Rectal smooth muscle tissue (tissue), 1 donor: ENCODE results near the gene UPP2.

Experiments
- H3K27ac ChIP-seq: one replicate; pipeline ENCODE4 v1.7.0; 2013; ENCODE audit warnings: low read depth, low read length, inconsistent platforms
- H3K27me3 ChIP-seq: one replicate; pipeline ENCODE4 v1.7.0; 2013; ENCODE audit warnings: low read length; ENCODE audit not compliant: control insufficient read depth, insufficient read depth
- H3K36me3 ChIP-seq: one replicate; pipeline ENCODE4 v1.7.0; 2013; ENCODE audit warnings: low read length; ENCODE audit not compliant: control insufficient read depth, insufficient read depth
- H3K4me1 ChIP-seq: one replicate; pipeline ENCODE4 v1.7.0; 2013; ENCODE audit warnings: low read length; ENCODE audit not compliant: control insufficient read depth, insufficient read depth
- H3K4me3 ChIP-seq: one replicate; pipeline ENCODE4 v1.7.0; 2013; ENCODE audit warnings: low read length
- H3K9ac ChIP-seq: one replicate; pipeline ENCODE4 v1.7.0; 2013; ENCODE audit warnings: low read length

The UPP2 gene

GRCh38 chr2:158114516-158114915 is 12.8 kb downstream of the UPP2 start:
- Histone ChIP-seq H3K9ac (no peak overlapping the region), H3K4me1 (no peaks in the 10 kb centered on the region), H3K27me3 (no peaks in the 10 kb centered on the region), H3K36me3 (no peaks in the 10 kb centered on the region), H3K27ac (no peak overlapping the region), H3K4me3 (no peak overlapping the region)

- Histone ChIP-seq H3K36me3 (no peaks in the 10 kb centered on the region), H3K27ac (no peak overlapping the region), H3K4me1 (no peaks in the 10 kb centered on the region), H3K27me3 (no peaks in the 10 kb centered on the region), H3K4me3 (no peak overlapping the region), H3K9ac (no peak overlapping the region)
Measured at GRCh38 chr2:158115202-158115767, 13.6 kb downstream of the UPP2 start.

- Histone ChIP-seq H3K27ac (no peak overlapping the region), H3K27me3 (no peaks in the 10 kb centered on the region)
Measured at GRCh38 chr2:158116936-158117335, 15.3 kb downstream of the UPP2 start.

GRCh38 chr2:158120102-158120501 is 18.4 kb downstream of the UPP2 start:
- H3K4me1 ChIP-seq = no peaks in the 10 kb centered on the region
- H3K9ac ChIP-seq = no peak overlapping the region
- H3K36me3 ChIP-seq = no peaks in the 10 kb centered on the region
- no peak overlapping the region for H3K4me3 ChIP-seq
- H3K27ac ChIP-seq = no peak overlapping the region
- no peaks in the 10 kb centered on the region for H3K27me3 ChIP-seq

More at GRCh38 chr2:158116936-158117335, 15.3 kb downstream of the UPP2 start:
- H3K36me3 ChIP-seq = no peaks in the 10 kb centered on the region
- H3K9ac ChIP-seq = no peak overlapping the region
- H3K4me3 ChIP-seq = no peak overlapping the region
- H3K4me1 ChIP-seq = no peaks in the 10 kb centered on the region

GRCh38 chr2:158120664-158121641 is 19.3 kb downstream of the UPP2 start:
- Histone ChIP-seq H3K36me3 (no peaks in the 10 kb centered on the region), H3K9ac (no peak overlapping the region), H3K27ac (no peak overlapping the region), H3K27me3 (no peaks in the 10 kb centered on the region), H3K4me1 (no peaks in the 10 kb centered on the region), H3K4me3 (no peak overlapping the region)

GRCh38 chr2:158124896-158125295 is 23.2 kb downstream of the UPP2 start:
- no peaks in the 10 kb centered on the region for H3K27me3 ChIP-seq
- no peaks in the 10 kb centered on the region for H3K4me1 ChIP-seq
- H3K4me3 ChIP-seq = no peak overlapping the region
- no peak overlapping the region for H3K27ac ChIP-seq
- H3K36me3 ChIP-seq = no peaks in the 10 kb centered on the region
- no peak overlapping the region for H3K9ac ChIP-seq

- Histone ChIP-seq H3K4me3 (no peak overlapping the region), H3K36me3 (no peaks in the 10 kb centered on the region), H3K9ac (no peak overlapping the region), H3K27ac (no peak overlapping the region), H3K4me1 (no peaks in the 10 kb centered on the region), H3K27me3 (no peaks in the 10 kb centered on the region)
Measured at GRCh38 chr2:158125756-158126498, 24.3 kb downstream of the UPP2 start.

GRCh38 chr2:158127380-158127804 is 25.7 kb downstream of the UPP2 start:
- no peaks in the 10 kb centered on the region for H3K4me1 ChIP-seq
- H3K27me3 ChIP-seq = no peaks in the 10 kb centered on the region
- H3K4me3 ChIP-seq = no peak overlapping the region
- H3K36me3 ChIP-seq = no peaks in the 10 kb centered on the region
- no peak overlapping the region for H3K9ac ChIP-seq
- no peak overlapping the region for H3K27ac ChIP-seq

GRCh38 chr2:158128168-158128973 is 26.7 kb downstream of the UPP2 start:
- Histone ChIP-seq H3K4me1 (no peaks in the 10 kb centered on the region), H3K4me3 (no peak overlapping the region)

GRCh38 chr2:158129037-158129436 is 27.4 kb downstream of the UPP2 start:
- Histone ChIP-seq H3K9ac (no peak overlapping the region), H3K4me1 (no peaks in the 10 kb centered on the region), H3K4me3 (no peak overlapping the region), H3K36me3 (no peaks in the 10 kb centered on the region), H3K27me3 (no peaks in the 10 kb centered on the region), H3K27ac (no peak overlapping the region)

More at GRCh38 chr2:158128168-158128973, 26.7 kb downstream of the UPP2 start:
- Histone ChIP-seq H3K27me3 (no peaks in the 10 kb centered on the region), H3K36me3 (no peaks in the 10 kb centered on the region), H3K9ac (no peak overlapping the region), H3K27ac (no peak overlapping the region)

GRCh38 chr2:158130832-158131473 is 29.3 kb downstream of the UPP2 start:
- Histone ChIP-seq H3K4me3 (no peak overlapping the region), H3K4me1 (no peaks in the 10 kb centered on the region), H3K9ac (no peak overlapping the region), H3K36me3 (no peaks in the 10 kb centered on the region), H3K27ac (no peak overlapping the region), H3K27me3 (no peaks in the 10 kb centered on the region)
